ENCODE data around the gene ENTHD1.
"Not testable (repeated sequence)": the region's sequence is repeated elsewhere in the genome, so short reads cannot be mapped to it uniquely, and the experiment has no call there.

The ENTHD1 gene

DNA sequence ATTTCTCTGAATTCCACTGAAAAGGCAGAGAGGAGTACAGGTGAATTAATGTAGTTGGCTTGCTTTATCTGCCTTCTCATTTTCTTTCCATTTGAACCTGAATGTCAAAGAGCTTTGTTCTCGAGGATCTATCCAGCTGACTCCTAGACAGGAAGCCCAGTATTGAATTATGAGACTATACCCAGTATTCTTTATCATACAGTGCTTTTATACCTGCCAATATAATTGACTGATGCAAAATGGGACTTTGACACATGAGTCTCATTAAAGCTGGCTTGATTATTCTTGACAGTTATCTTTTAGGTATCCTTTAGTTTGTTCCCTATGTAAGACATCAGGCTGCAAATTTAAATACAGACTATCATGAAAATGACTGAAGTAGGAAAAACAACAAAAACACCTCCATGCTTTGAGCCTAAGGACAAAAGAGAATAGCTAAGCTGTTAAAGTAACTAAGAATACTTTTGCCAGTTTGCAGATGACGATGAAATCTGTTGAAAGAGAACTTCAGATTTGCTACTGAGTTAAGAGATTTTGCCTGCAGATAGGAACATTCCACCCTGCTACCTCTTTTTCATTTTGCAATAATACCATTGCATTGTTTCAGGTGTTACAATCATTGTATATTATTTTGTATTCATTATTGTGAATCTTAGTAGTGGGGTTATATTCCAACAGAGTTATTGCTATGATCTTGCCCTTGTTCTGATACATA, 117.1 kb downstream of the ENTHD1 start:
- DNase-seq: no peak

GRCh38 chr22:39773976-39774539, 119.5 kb downstream of the ENTHD1 start:
- DNase-seq: no peak

DNA sequence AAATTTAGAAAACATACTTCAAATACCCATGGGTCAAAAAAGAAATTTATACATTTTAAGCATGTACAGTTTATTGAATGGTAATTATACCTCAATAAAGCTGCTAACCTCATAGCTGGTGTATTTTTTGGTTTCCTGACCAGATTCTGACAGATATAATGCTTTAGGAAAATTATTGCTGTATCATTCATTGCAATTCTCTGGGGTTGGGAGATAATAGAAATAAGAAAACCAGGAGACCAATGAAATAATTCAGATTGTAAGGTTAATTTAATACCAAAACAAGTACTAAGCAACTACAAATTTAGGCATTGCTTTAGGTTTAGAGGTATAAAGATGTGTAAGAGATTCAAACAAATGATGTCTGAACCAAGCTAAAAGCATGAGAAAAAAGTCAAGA, 120.1 kb downstream of the ENTHD1 start:
- no peak for DNase-seq

GRCh38 chr22:39771486-39771885, 122.1 kb downstream of the ENTHD1 start:
- DNase-seq: no peak

DNA sequence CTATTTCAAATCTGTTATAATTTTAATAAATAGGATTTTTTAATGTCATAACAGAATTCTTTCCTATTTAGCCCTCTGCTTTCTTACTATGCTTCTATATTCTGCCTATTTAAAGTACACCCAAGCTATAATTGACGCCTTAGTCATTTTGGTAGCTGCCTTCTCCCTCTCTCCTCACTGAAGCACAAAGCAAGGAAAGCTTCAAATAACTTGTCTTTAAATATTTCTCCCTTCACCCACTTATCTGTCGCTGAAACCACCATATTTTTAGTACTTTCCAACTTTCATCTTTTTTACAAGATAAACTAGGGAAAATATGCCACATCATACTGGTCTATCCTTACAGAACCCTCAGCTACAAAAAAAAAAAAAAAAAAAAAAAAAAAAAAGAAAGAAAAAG, 127.9 kb downstream of the ENTHD1 start:
- DNase-seq: no peak

DNA sequence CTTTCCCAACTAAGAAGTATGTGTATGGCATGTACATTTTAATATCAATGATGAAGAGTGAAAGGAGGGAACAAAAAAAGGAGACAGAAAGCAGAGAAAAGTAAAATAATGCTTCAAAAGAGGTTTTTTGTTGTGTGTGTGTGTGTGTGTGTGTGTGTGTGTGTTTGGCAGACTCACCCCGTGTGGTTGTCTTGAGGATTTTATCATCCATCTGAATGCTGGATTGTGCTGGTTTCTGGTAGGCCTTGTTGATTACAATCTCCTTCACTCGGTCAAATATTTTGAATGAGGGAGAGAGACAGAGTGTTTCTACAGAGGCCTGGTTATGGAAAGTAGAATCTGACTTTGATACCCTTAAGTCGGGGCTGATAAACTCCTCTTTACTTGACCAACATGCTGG, 128.5 kb downstream of the ENTHD1 start:
- no peak for DNase-seq

GRCh38 chr22:39763276-39763675, 130.3 kb downstream of the ENTHD1 start:
- DNase-seq: no peak

GRCh38 chr22:39750759-39751158, 142.8 kb downstream of the ENTHD1 start:
- no peak for DNase-seq

DNA sequence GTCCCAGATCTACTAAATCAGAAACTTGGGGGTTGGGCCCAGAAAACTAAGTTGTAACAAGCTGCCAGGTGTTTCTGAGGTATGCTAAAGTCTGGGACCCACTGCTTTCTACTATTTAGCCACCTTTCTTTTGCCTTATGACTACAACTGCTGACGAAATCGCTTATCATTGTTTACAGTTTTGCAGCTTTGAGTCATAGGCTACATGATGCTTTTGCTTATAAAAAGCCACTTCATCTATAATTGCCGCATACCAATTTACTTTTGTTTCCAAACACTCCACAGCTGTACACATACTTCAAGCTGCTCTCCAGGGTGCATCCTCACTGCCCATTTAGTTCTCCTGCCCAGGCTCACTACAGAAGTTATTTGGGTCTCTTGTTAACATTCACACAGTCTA, 144.7 kb downstream of the ENTHD1 start:
- no peak for DNase-seq

DNA sequence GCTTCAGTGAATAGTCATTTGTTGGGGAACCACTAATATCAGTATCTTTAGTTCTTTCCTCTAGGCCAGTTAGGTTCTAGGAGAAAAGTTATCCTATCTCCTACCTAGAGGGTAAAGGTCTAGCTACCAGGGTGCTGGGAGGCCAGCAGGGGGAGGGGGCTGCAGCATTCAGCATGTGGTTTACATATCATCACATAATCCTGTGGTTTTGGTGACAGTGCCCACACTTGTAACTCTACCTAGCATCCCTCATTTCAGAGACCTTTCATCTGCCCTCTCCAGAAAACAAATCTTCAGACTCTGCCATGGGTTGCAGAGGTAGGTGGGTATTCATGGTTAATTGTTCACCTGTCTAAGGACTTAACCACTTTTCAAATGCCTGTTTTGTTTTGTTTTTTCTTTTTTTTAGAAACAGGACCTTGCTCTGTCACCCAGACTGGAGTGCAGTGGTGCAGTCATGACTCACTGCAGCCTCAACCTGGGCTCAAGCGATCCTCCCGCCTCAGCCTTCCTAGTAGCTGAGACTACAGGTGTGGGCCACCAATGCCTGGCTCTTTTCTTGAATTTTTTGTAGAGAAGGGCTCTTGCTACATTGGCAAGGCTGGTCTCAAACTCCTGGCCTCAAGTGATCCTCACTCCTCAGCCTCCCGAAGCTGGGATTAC, 146.8 kb downstream of the ENTHD1 start:
- no peak for DNase-seq

DNA sequence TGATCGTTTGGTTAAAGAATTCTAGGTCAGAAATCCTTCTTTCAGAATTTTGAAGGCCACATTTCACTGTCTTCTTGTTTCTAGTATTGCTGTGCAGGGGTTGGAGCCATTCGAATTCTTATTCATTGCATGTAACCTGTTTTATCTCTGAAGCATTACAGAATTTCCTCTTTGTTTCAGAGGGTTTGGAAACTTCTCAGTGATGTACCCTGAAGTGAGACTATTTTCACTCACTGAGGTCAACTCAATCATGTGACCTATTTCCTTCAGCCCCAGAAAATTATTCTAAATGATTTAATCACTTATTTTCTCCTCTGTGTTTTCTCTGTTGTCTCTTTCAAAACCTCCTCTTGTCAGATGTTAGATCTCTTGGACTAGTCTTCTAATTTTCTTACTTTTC, 147.8 kb downstream of the ENTHD1 start:
- no peak for DNase-seq

DNA sequence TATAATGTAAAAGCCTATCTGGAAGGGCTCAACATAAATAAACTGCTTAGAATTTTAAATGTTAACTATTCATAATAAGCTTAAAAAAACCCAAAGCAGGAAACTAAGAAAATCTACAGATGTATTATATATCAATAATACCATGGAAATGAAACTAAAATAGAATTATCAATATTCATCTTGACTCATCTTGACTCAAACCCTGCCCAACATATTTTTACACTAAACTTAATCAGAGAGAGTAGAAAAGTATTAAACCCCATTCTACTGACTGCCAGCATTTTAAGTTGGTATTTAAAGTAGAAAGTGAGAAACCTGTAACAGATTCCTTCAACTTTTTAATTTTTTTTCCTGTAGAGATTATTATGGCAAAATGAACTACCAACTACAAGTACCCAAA, 149.2 kb downstream of the ENTHD1 start:
- DNase-seq: no peak

DNA sequence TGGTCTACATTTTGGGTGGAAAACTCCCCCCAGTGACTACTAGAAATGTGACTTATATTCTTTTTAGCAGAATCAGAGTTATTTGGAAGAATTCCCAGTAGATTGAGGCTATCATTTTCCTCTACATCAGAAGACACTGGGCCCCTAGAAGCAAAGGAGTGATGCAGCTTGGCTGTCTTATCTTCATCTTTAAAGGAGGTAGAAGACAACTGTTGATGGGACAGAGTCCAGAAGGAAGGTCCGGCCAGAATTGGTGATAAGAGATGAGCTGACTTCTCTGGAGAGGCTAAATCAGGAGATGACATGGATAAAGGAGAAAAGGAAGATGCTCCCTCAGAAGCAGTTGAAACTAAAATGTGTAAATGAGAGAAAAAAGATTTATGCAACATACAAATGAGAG, 149.6 kb downstream of the ENTHD1 start:
- no peak for DNase-seq

- no peak for DNase-seq
Observed at GRCh38 chr22:39739338-39740027, 154.1 kb downstream of the ENTHD1 start.

DNA sequence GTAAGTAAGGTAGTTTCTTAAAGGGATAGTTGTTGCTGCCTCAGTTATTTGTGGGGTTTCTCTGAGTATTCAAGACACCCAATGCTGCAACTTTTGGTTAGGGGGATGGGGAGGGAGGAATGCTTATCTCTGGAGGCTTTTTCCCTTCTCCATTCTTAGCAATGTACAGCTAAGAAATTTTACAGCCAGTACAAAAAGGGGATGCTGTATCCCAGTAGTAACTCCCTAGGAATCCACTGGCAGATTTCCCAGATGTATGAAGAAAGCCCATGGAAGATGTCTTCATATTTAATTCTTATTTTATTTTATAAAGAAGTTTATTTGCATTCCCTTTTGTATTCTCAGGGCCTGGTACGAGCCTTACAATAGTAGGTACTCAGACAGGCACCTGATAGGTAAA, 154.8 kb downstream of the ENTHD1 start:
- no peak for DNase-seq

- no peak for DNase-seq
Observed at GRCh38 chr22:39735776-39736175, 157.8 kb downstream of the ENTHD1 start.

- DNase-seq: no peak
Observed at GRCh38 chr22:39734866-39735265, 158.7 kb downstream of the ENTHD1 start.

DNA sequence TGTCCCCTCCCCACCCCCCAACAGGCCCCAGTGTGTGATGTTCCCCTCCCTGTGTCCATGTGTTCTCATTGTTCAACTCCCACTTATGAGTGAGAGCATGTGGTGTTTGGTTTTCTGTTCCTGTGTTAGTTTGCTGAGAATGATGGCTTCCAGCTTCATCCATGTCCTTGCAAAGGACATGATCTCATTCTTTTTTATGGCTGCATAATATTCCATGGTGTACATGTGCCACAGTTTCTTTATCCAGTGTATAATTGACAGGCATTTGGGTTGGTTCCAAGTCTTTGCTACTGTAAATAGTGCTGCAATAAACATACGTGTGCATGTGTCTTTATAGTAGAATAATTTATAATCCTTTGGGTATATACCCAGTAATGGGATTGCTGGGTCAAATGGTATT, 159.5 kb downstream of the ENTHD1 start:
- not testable (repeated sequence) for DNase-seq

DNA sequence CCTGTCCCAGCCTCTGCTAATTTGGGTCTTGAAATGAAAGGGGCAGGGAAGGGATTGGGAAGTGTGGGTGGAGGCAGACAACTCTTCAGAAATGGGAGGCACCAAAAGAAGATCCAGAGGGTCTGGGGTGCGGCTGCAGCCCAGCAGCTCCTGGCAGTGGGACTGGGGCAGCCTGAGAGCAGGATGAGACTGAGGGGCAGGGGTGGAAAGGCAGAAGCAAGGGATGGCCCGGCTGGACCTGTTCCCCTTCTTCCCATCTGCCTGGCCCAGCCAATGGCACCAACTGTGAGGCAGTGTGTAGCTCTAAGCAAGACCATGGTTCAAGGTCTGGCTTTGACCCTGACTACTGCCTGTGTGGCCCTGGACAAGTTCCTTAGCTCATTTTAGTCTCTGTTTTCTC, 160.4 kb downstream of the ENTHD1 start:
- no peak for DNase-seq

GRCh38 chr22:39732625-39733024, 160.9 kb downstream of the ENTHD1 start:
- no peak for DNase-seq

DNA sequence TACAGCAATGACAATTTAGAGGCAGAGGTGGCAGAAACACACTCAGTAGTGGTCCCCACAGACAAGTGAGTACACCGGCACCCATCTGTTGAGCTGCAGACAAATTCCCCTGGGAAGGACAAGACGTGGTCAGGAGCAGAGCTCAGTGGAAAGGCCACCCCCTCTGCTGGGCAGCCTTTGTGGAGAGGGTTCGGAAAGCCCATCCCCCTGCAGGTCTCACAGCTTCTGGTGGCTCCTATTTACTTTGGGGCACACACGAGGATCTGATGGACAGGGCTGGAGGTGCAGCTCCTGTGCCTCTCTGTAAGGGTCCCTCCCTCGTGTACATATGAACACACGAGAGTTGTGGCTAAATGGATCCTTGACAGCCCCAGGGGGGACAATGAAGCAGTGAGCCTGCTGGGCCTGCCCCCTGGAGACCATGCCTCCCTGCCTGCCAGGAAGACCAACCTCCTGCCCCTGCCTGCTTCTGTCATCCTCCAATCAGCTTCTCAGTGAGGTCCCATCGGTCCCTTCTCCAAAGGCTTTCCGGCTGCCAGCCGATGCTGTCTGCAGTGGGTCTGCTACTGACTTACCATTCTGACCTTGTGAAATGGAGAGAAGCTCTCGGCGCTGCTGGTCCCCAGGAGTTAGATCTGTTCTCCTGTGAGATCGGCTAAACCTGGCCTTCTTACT, 161.5 kb downstream of the ENTHD1 start:
- DNase-seq: peak; percentile 49

GRCh38 chr22:39731481-39731880, 162.1 kb downstream of the ENTHD1 start:
- DNase-seq: no peak
